ENCODE results near the gene COL6A5. TPM values are rescaled to one million over a fixed set of nuclear protein-coding genes. Genes with fewer than 3 reads are reported as not detected.
A peak's percentile ranks its signal among the peaks of the same experiment; 100 is the strongest.

The COL6A5 gene, protein sequence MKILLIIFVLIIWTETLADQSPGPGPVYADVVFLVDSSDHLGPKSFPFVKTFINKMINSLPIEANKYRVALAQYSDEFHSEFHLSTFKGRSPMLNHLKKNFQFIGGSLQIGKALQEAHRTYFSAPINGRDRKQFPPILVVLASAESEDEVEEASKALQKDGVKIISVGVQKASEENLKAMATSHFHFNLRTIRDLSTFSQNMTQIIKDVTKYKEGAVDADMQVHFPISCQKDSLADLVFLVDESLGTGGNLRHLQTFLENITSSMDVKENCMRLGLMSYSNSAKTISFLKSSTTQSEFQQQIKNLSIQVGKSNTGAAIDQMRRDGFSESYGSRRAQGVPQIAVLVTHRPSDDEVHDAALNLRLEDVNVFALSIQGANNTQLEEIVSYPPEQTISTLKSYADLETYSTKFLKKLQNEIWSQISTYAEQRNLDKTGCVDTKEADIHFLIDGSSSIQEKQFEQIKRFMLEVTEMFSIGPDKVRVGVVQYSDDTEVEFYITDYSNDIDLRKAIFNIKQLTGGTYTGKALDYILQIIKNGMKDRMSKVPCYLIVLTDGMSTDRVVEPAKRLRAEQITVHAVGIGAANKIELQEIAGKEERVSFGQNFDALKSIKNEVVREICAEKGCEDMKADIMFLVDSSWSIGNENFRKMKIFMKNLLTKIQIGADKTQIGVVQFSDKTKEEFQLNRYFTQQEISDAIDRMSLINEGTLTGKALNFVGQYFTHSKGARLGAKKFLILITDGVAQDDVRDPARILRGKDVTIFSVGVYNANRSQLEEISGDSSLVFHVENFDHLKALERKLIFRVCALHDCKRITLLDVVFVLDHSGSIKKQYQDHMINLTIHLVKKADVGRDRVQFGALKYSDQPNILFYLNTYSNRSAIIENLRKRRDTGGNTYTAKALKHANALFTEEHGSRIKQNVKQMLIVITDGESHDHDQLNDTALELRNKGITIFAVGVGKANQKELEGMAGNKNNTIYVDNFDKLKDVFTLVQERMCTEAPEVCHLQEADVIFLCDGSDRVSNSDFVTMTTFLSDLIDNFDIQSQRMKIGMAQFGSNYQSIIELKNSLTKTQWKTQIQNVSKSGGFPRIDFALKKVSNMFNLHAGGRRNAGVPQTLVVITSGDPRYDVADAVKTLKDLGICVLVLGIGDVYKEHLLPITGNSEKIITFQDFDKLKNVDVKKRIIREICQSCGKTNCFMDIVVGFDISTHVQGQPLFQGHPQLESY (N-terminal part only)
- not detected for total RNA-seq (2013)
- polyA plus RNA-seq (not detected), polyA minus RNA-seq (not detected in 2 replicates), total RNA-seq (0 to 2.9 (median 0.17) reads per million in 11 experiments)

DNA sequence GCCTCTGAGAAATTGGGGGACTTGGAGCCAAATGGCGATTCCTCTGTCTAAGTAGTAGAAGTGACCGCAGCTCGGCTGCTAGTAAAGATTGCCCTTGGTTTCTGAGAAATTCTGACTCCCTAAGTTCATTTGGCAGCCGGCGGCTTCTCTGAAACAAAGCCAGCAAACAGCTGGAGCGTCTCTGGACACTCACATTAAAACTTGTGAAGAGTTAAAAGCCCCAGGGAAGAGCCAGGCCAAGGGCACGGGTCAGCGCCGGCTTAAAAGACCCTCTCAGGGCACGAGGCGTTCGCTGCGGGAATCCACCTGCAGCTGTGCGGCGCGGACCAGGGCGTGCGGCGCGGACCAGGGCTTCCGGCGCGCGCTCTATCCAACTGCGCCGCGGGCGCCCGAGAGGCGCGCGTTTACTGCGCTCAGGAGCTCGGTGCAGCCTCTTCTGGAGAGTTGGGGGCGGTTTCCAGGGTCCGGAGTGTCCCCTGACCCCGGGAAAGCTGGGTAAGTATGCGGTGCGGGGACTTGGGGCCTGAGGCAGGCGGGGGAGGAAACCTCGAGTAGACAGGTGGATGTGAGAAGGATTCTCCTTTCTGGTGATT lies at the start of gene COL6A5:
Gene COL6A5, plus strand, starts transcription at position 186 of the 593 bp plus-strand sequence. CDS start 27,967 bp downstream, outside the sequence.
- Mint-ChIP-seq H3K4me1 (peaks cover 14% of the 10 kb centered on the region), H3K36me3 (peaks cover 0 to 2% of the 10 kb centered on the region in 2 donors), H3K9me3 (peaks cover 0 to 12% (median 6%) of the 10 kb centered on the region in 7 donors), H3K27me3 (ENCODE audit: low read depth in 3 of 3) (peaks cover 32 to 52% (median 48%) of the 10 kb centered on the region in 3 donors), H3K4me3 (peak within 1 kb of the TSS; percentile 41 to 78), H3K27ac (peak within 1 kb of the TSS in 1 of 7 donors; percentile 11)
- intact Hi-C loops (cut with micrococcal nuclease), result no loop called here
- peak within 1 kb of the TSS in 1 of 3 experiments; percentile 20 for H3K4me3 ChIP-seq (replicated peaks in 1 of 3; ENCODE audit: low read depth in 2 of 3, low read length in 3 of 3)
- no peak for DNase-seq
- no peaks in the 10 kb centered on the region for H3K79me2 ChIP-seq (ENCODE audit: insufficient read depth, low read length)
- TF ChIP-seq, protein P1, sequence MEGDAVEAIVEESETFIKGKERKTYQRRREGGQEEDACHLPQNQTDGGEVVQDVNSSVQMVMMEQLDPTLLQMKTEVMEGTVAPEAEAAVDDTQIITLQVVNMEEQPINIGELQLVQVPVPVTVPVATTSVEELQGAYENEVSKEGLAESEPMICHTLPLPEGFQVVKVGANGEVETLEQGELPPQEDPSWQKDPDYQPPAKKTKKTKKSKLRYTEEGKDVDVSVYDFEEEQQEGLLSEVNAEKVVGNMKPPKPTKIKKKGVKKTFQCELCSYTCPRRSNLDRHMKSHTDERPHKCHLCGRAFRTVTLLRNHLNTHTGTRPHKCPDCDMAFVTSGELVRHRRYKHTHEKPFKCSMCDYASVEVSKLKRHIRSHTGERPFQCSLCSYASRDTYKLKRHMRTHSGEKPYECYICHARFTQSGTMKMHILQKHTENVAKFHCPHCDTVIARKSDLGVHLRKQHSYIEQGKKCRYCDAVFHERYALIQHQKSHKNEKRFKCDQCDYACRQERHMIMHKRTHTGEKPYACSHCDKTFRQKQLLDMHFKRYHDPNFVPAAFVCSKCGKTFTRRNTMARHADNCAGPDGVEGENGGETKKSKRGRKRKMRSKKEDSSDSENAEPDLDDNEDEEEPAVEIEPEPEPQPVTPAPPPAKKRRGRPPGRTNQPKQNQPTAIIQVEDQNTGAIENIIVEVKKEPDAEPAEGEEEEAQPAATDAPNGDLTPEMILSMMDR (IDR thresholded peaks at IDR 0.05), result no peak
- H3K27ac ChIP-seq (ENCODE audit: low read depth in 1 of 2, low read length in 2 of 2), result no peak within 1 kb of the TSS
- no peaks in the 10 kb centered on the region for H4K20me1 ChIP-seq (ENCODE audit: insufficient read depth, low read length)
- H3K36me3 ChIP-seq (replicated peaks in 1 of 2; ENCODE audit: control insufficient read depth in 1 of 2, insufficient read depth in 2 of 2, low read length in 2 of 2), result no peaks in the 10 kb centered on the region
- H2AFZ ChIP-seq (ENCODE audit: insufficient read depth, low read depth, low read length, poor library complexity, severe bottlenecking), result no peak within 1 kb of the TSS
- peaks cover 4 to 7% of the 10 kb centered on the region in 2 donors for H3K4me1 ChIP-seq (ENCODE audit: control insufficient read depth in 1 of 2, insufficient read depth in 2 of 2, low read length in 2 of 2)
- H3K9me3 ChIP-seq (replicated peaks in 1 of 2; ENCODE audit: control insufficient read depth in 1 of 2, insufficient read depth in 1 of 2, low read length in 2 of 2), result peaks cover 0 to 19% of the 10 kb centered on the region in 2 donors
- peaks cover 51 to 57% of the 10 kb centered on the region in 2 donors for H3K27me3 ChIP-seq (ENCODE audit: control insufficient read depth in 2 of 2, insufficient read depth in 2 of 2, low read length in 2 of 2)
- H3K4me2 ChIP-seq (replicated peaks; ENCODE audit: extremely low read depth, low read length, poor library complexity, severe bottlenecking), result peak within 1 kb of the TSS; percentile 34
- WGBS (ENCODE audit: insufficient coverage), result 2% methylated on average over 40 of the region's 41 CpGs
- no peak within 1 kb of the TSS for H3K9ac ChIP-seq (ENCODE audit: insufficient read depth, low read length, poor library complexity, severe bottlenecking)

Data from CD14-positive monocyte (primary cell).